SK-N-SH (cell line): ENCODE measurements around the gene TBC1D8. TPM values are rescaled to one million over a fixed set of nuclear protein-coding genes. Genes with fewer than 3 reads are reported as not detected.

ENCODE experiments used
- CTCF ChIA-PET: fragments of 300-600, 350-600 bp; formaldehyde crosslinking; extraction: SDS; loops from one replicate; lab custom pipeline; 2021; lab: Yijun Ruan, JAX
- POLR2A ChIA-PET: fragments of 350-600 bp; sonication (Branson Sonifier 250); formaldehyde crosslinking; extraction: SDS; loops from one replicate; lab custom pipeline; 2020; ENCODE audit warnings: antibody characterized with exemption, inconsistent platforms; lab: Yijun Ruan, JAX
- DNase-seq: peaks from one replicate; pipeline ENCODE4 v3.0.0; 2012
- H2AFZ ChIP-seq: fragments of 200-600 bp; sonication (generic); 2 replicates; pipeline ENCODE4 v1.8.1; 2016; ENCODE audit warnings: antibody characterized with exemption, mild to moderate bottlenecking, low read depth
- H3F3A ChIP-seq: fragments of 200-600 bp; sonication (generic); replicated peaks from 2 replicates; pipeline ENCODE3; 2016; ENCODE audit warnings: antibody characterized with exemption, mild to moderate bottlenecking; ENCODE audit not compliant: insufficient read depth
- H3K27ac ChIP-seq, 2 experiments: fragments of 200-500 bp in 1 of 2; fragments of 200-600 bp in 1 of 2; sonication (Bioruptor generic) in 1 of 2; sonication (generic), shearing (Covaris generic) in 1 of 2; 2 replicates each; pipeline versions ENCODE4 v1.5.1 to v1.6.1; 2014 to 2016; ENCODE audit warnings: low read depth in 2 of 2, inconsistent platforms in 1 of 2, low read length in 1 of 2, mild to moderate bottlenecking in 1 of 2, mixed read lengths in 1 of 2
- H3K27me3 ChIP-seq: fragments of 200-600 bp; sonication (generic), shearing (Covaris generic); 2 replicates; pipeline ENCODE4 v1.6.1; 2016; ENCODE audit warnings: mixed run types; ENCODE audit not compliant: insufficient read depth
- H3K36me3 ChIP-seq, 2 experiments: fragments of 200-500 bp in 1 of 2; fragments of 200-600 bp in 1 of 2; sonication (Bioruptor generic) in 1 of 2; sonication (generic) in 1 of 2; replicated peaks in 1 of 2; 2 replicates each; pipeline versions ENCODE3 to v1.5.1; 2014 to 2016; ENCODE audit warnings: low read length in 1 of 2, mild to moderate bottlenecking in 1 of 2; ENCODE audit not compliant: insufficient read depth in 2 of 2, control insufficient read depth in 1 of 2
- H3K4me1 ChIP-seq, 2 experiments: fragments of 200-500 bp in 1 of 2; fragments of 200-600 bp in 1 of 2; sonication (Bioruptor generic) in 1 of 2; sonication (generic), shearing (Covaris generic) in 1 of 2; 2 replicates each; pipeline versions ENCODE4 v1.5.1 to v1.6.1; 2014 to 2016; ENCODE audit warnings: low read depth in 1 of 2, low read length in 1 of 2, mixed run types in 1 of 2; ENCODE audit not compliant: insufficient read depth in 2 of 2, control insufficient read depth in 1 of 2
- H3K4me2 ChIP-seq: fragments of 200-600 bp; sonication (generic), shearing (Covaris generic); 2 replicates; pipeline ENCODE4 v1.6.1; 2017; ENCODE audit warnings: mixed run types
- H3K4me3 ChIP-seq, 2 experiments: fragments of 200-500 bp in 1 of 2; fragments of 200-600 bp in 1 of 2; sonication (Bioruptor generic) in 1 of 2; sonication (generic), shearing (Covaris generic) in 1 of 2; 2 replicates each; pipeline versions ENCODE4 v1.5.1 to v1.8.1; 2014 to 2016; ENCODE audit warnings: low read depth in 2 of 2, inconsistent platforms in 1 of 2, low read length in 1 of 2, mild to moderate bottlenecking in 1 of 2, mixed read lengths in 1 of 2, moderate library complexity in 1 of 2
- H3K79me2 ChIP-seq: fragments of 200-600 bp; sonication (generic); 2 replicates; pipeline ENCODE4 v1.8.1; 2017; ENCODE audit warnings: mild to moderate bottlenecking; ENCODE audit not compliant: insufficient read depth
- H3K9ac ChIP-seq: fragments of 200-600 bp; sonication (generic); 2 replicates; pipeline ENCODE4 v1.6.1; 2017; ENCODE audit warnings: mixed run types
- H3K9me2 ChIP-seq: fragments of 200-600 bp; sonication (generic); 2 replicates; pipeline ENCODE4 v1.6.1; 2017; ENCODE audit warnings: mixed run types
- H3K9me3 ChIP-seq: fragments of 200-600 bp; sonication (generic); 2 replicates; pipeline ENCODE4 v1.6.1; 2017; ENCODE audit warnings: mixed run types, mild to moderate bottlenecking, moderate library complexity
- H4K20me1 ChIP-seq: fragments of 200-600 bp; sonication (generic); 2 replicates; pipeline ENCODE4 v1.6.1; 2017; ENCODE audit warnings: mild to moderate bottlenecking, mixed run types; ENCODE audit not compliant: insufficient read depth
- MAX ChIP-seq: IDR thresholded peaks from 2 replicates; pipeline ENCODE4 v1.4.0; 2012; ENCODE audit warnings: low read depth
- MXI1 ChIP-seq: IDR thresholded peaks from 2 replicates; pipeline ENCODE4 v1.6.1; 2012; ENCODE audit warnings: mild to moderate bottlenecking, low read depth, low read length, improper control_type of control experiment
- NFIC ChIP-seq: IDR thresholded peaks from 2 replicates; pipeline ENCODE4 v1.4.0; 2012; ENCODE audit warnings: borderline replicate concordance
- PBX3 ChIP-seq: IDR thresholded peaks from 2 replicates; pipeline ENCODE4; 2012
- RAD21 ChIP-seq: IDR thresholded peaks from 2 replicates; pipeline ENCODE4 v1.6.1; 2012; ENCODE audit warnings: mild to moderate bottlenecking, low read length
- USF1 ChIP-seq: IDR thresholded peaks from 2 replicates; pipeline ENCODE4 v1.4.0; 2012; ENCODE audit warnings: low read depth, borderline replicate concordance
- ZBTB33 ChIP-seq: IDR thresholded peaks from 2 replicates; pipeline ENCODE4 v1.4.0; 2012; ENCODE audit warnings: low read depth, borderline replicate concordance
- WGBS: methylation state at CpG from one replicate; pipeline ENCODE4 v1.1.6; 2017; ENCODE audit warnings: low lambda C conversion rate; 5-methylcytosine and 5-hydroxymethylcytosine counted together
- polyA plus RNA-seq, 3 experiments: library from polyadenylated mRNA; depleted of rRNA; stranded (reverse); fragments of >200 nt; gene quantifications; 2 replicates each; pipeline ENCODE4 v1.2.3, GENCODE V29; 2012

TBC1D8 gene
- polyA plus RNA-seq, 1 of the 3 experiments (the other 2 are of a cell fraction): 5.3 TPM

- no peaks in the 10 kb centered on the region for H3K9me2 ChIP-seq
- CTCF ChIA-PET: interaction anchor here (0.8 to 1.2 kb wide), 3 partner anchors 8 to 28 kb away, joined by 3 to 4 read pairs (median 3); partner anchors contain the start of gene TBC1D8
- POLR2A ChIA-PET: no interaction called here
- no peaks in the 10 kb centered on the region for H3F3A ChIP-seq
- H3K27me3 ChIP-seq: no peaks in the 10 kb centered on the region
- DNase-seq: no peak
- no peak overlapping the region for H3K4me3 ChIP-seq
- no peaks in the 10 kb centered on the region for H3K9me3 ChIP-seq
- no peaks in the 10 kb centered on the region for H4K20me1 ChIP-seq
- WGBS: 73% methylated on average over 3 of the region's 3 CpGs
- H2AFZ ChIP-seq: no peak overlapping the region
- H3K9ac ChIP-seq: no peak overlapping the region
- no peaks in the 10 kb centered on the region for H3K79me2 ChIP-seq
- TF ChIP-seq RAD21: no peak
- TF ChIP-seq NFIC: peak; percentile 62; the same call in 1 of the 2 replicates
- H3K4me2 ChIP-seq: no peak overlapping the region
- no peaks in the 10 kb centered on the region for H3K36me3 ChIP-seq
- H3K27ac ChIP-seq: 0 out of 4 replicates have a peak overlapping the region, but pooled peaks of 1 of the 2 experiments have one; percentile 25
- H3K4me1 ChIP-seq: no peaks in the 10 kb centered on the region
These were observed 9.3 kb upstream of the TBC1D8 start for GRCh38 chr2:101160454-101160853.

- H3K9ac ChIP-seq: no peak overlapping the region
- H2AFZ ChIP-seq: no peak overlapping the region
- no peaks in the 10 kb centered on the region for H3K27me3 ChIP-seq
- no peaks in the 10 kb centered on the region for H3K9me3 ChIP-seq
- no peaks in the 10 kb centered on the region for H3K36me3 ChIP-seq
- ChIA-PET CTCF (interaction anchor here (1.0 to 2.2 kb wide), 2 partner anchors 8 to 29 kb away, joined by 3 to 7 read pairs; partner anchors contain the start of gene TBC1D8), POLR2A (no interaction called here)
- no peaks in the 10 kb centered on the region for H3K4me1 ChIP-seq
- H3K9me2 ChIP-seq: no peaks in the 10 kb centered on the region
- no peak overlapping the region for H3K4me3 ChIP-seq
- H3K4me2 ChIP-seq: no peak overlapping the region
- H3F3A ChIP-seq: no peaks in the 10 kb centered on the region
- no peaks in the 10 kb centered on the region for H4K20me1 ChIP-seq
- DNase-seq: no peak
- 100% methylated on average over 2 of the region's 2 CpGs for WGBS
- TF ChIP-seq ZBTB33 (no peak), USF1 (no peak), MXI1 (no peak), PBX3 (no peak), MAX (no peak)
- H3K79me2 ChIP-seq: no peaks in the 10 kb centered on the region
- H3K27ac ChIP-seq: no peak overlapping the region
These were observed 8.3 kb upstream of the TBC1D8 start for GRCh38 chr2:101159526-101159925.
